Colonic mucosa (tissue), 4 donors: ENCODE data around the gene NRSN2. TPM values are rescaled to one million over a fixed set of nuclear protein-coding genes. Genes with fewer than 3 reads are reported as not detected.

Source experiments
- DNase-seq: peaks from one replicate; pipeline ENCODE4 v3.0.0-alpha.2; 2020
- H3K27ac ChIP-seq: fragments of 200-600 bp; one replicate; pipeline ENCODE4 v1.8.0; 2021
- H3K27me3 ChIP-seq: fragments of 200-600 bp; one replicate; pipeline ENCODE4 v1.8.0; 2021
- H3K36me3 ChIP-seq: fragments of 200-600 bp; one replicate; pipeline ENCODE4 v1.8.0; 2021
- H3K4me1 ChIP-seq: fragments of 200-600 bp; one replicate; pipeline ENCODE4 v1.8.0; 2021; ENCODE audit warnings: mild to moderate bottlenecking
- H3K4me3 ChIP-seq: fragments of 200-600 bp; one replicate; pipeline ENCODE4 v1.8.0; 2021
- H3K9ac ChIP-seq, 2 donors: one replicate each; pipeline ENCODE4 v1.7.0; 2013; ENCODE audit warnings: control low read depth in 2 of 2, low read depth in 2 of 2, low read length in 2 of 2
- H3K9me3 ChIP-seq: fragments of 200-600 bp; one replicate; pipeline ENCODE4 v1.8.0; 2021
- intact Hi-C: fragments of 100-400 bp; cut with DNase I; formaldehyde crosslinking; loops from one replicate; pipeline ENCODE4 v1.14.1; 2022
- total RNA-seq, 2 donors: library from RNA; stranded (reverse); fragmentation: NEBNext Ultra II Directional in 1 of 2; extraction: Animal tissue kit (Norgen Biotek cat#: 25700) in 1 of 2; gene quantifications; one replicate each; pipeline ENCODE4 v1.2.1, GENCODE V29; 2021
- TF ChIP-seq, protein P1 (sequence below): fragments of 200-600 bp; IDR thresholded peaks from one replicate; pipeline ENCODE4 v1.8.0; 2022; ENCODE audit warnings: antibody characterized with exemption, mild to moderate bottlenecking
- donor health status: healthy.
- donor health status: DM: no; HTN: no; CAD: no.
- donor health status: DM: no; HTN: no; CAD: no.

The NRSN2 gene
- total RNA-seq, 2 donors from 2014 or later, result 11.2 to 18.3 TPM

GRCh38 chr20:301886-302848 is 44.7 kb upstream of the NRSN2 start:
- intact Hi-C loops, result no loop called here

DNA sequence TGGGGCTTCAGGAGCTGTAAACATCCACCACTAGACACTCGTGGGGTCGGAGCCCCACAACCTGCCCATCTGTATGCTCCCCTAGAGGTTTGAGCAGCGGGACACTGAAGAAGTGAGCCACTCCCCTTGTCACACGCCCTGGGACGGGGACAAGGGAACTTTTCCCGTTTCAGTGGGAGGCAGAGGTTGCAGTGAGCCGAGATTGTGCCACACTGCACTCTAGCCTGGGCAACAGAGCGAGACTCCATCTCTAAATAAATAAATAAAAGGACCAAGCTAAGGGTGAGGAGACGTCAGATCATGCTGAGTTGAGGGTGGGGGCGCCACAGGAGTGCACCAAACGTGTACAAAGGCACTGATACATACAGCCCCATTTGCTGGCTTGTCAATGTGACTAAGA is 41.2 kb upstream of the NRSN2 start:
- intact Hi-C loops, result no loop called here
- TF ChIP-seq, protein P1, sequence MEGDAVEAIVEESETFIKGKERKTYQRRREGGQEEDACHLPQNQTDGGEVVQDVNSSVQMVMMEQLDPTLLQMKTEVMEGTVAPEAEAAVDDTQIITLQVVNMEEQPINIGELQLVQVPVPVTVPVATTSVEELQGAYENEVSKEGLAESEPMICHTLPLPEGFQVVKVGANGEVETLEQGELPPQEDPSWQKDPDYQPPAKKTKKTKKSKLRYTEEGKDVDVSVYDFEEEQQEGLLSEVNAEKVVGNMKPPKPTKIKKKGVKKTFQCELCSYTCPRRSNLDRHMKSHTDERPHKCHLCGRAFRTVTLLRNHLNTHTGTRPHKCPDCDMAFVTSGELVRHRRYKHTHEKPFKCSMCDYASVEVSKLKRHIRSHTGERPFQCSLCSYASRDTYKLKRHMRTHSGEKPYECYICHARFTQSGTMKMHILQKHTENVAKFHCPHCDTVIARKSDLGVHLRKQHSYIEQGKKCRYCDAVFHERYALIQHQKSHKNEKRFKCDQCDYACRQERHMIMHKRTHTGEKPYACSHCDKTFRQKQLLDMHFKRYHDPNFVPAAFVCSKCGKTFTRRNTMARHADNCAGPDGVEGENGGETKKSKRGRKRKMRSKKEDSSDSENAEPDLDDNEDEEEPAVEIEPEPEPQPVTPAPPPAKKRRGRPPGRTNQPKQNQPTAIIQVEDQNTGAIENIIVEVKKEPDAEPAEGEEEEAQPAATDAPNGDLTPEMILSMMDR, result no peak
- no peak overlapping the region for H3K4me3 ChIP-seq
- H3K36me3 ChIP-seq, result no peaks in the 10 kb centered on the region
- no peaks in the 10 kb centered on the region for H3K27me3 ChIP-seq
- no peak overlapping the region for H3K27ac ChIP-seq
- H3K4me1 ChIP-seq, result no peaks in the 10 kb centered on the region
- no peak overlapping the region for H3K9ac ChIP-seq
- DNase-seq, result no peak
- no peaks in the 10 kb centered on the region for H3K9me3 ChIP-seq

More at GRCh38 chr20:301886-302848, 44.7 kb upstream of the NRSN2 start:
- no peak overlapping the region for H3K4me3 ChIP-seq
- TF ChIP-seq, protein P1, result no peak
- H3K27me3 ChIP-seq, result no peaks in the 10 kb centered on the region
- no peak overlapping the region for H3K27ac ChIP-seq
- DNase-seq, result no peak
- peaks cover 12% of the 10 kb centered on the region for H3K4me1 ChIP-seq
- no peaks in the 10 kb centered on the region for H3K9me3 ChIP-seq
- no peaks in the 10 kb centered on the region for H3K36me3 ChIP-seq
- no peak overlapping the region for H3K9ac ChIP-seq

DNA sequence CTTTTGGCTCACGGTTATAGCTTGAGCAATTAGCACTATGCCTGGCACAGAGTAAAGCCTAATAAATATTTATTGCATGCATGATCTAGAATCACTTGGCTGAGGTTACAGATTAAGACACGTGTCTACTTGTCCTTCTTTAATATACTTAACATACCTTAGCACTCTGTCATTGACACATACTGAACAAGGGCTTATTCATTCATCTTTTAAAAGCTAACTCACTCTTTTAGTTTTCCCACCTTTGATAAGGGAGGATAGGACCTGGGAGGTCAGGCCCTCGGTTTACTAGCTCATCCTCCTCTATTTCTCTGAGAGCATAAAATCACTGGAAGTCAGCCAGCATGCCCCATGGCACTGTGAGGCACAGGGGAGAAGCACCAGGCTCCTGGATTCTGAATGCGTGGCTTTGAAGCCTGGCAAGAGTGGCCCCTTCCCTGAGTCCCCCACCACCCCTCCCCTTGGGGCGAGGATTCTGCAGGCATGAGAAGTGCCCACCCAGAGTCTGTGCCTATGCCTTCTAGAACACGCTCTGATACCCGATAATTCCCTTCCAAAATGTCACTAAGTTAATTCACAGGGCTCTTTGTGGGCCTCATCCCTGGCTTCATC is 38.4 kb upstream of the NRSN2 start:
- TF ChIP-seq, protein P1, result no peak
- intact Hi-C loops, result no loop called here
- Histone ChIP-seq H3K27me3 (no peaks in the 10 kb centered on the region), H3K4me1 (no peaks in the 10 kb centered on the region), H3K9ac (no peak overlapping the region), H3K27ac (no peak overlapping the region), H3K4me3 (no peak overlapping the region), H3K9me3 (no peaks in the 10 kb centered on the region), H3K36me3 (no peaks in the 10 kb centered on the region)
- DNase-seq, result no peak

- no peaks in the 10 kb centered on the region for H3K4me1 ChIP-seq
- no peak overlapping the region for H3K9ac ChIP-seq
- no peak overlapping the region for H3K4me3 ChIP-seq
- H3K9me3 ChIP-seq, result no peaks in the 10 kb centered on the region
- DNase-seq, result no peak
- no peaks in the 10 kb centered on the region for H3K36me3 ChIP-seq
- peak overlapping the region; percentile 50 for H3K27ac ChIP-seq
- TF ChIP-seq, protein P1, result no peak
- intact Hi-C loops, result no loop called here
- H3K27me3 ChIP-seq, result no peaks in the 10 kb centered on the region
These were observed 37.5 kb upstream of the NRSN2 start for GRCh38 chr20:309306-309840.

DNA sequence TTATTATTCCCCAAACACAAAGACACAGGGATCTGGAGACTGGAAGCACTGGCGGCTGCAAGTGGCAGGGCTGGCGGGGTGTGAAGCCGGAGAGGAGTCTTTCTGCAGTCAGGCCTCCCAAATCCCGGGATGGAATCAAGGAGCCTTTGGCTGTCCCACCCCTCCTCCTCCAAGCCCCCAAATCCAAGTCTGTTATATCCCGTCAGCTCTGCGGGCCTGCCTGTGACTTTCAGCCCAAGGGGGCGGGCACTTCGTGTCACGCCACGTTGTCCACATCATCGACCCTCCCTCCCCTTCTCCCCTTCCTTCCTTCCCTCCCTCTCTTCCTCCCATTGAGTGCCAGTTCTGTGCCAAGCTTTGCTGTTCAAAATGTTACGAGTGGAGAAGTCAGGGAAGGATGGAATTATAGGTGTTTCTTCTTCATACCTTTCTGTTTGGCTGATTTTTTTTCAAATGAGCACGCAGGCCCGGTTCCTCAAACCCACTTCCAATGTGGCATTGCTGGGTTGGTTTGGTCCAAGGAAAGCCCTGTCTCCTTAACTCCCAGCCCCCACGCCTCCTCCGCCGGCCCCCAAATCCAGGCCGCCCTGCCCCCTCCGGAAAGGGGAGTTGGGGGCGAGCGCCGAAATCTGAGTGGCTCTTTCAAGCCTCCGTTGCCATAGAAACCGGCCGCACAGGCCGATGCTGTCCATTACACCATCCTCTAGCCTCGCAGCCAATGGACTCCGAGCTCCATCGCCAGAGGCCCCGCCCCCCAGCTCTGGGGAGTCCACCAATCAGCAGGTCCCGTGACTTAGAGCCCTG is 36.9 kb upstream of the NRSN2 start:
- Histone ChIP-seq H3K4me3 (peak overlapping the region; percentile 13), H3K4me1 (no peaks in the 10 kb centered on the region), H3K9me3 (no peaks in the 10 kb centered on the region), H3K27me3 (no peaks in the 10 kb centered on the region), H3K36me3 (no peaks in the 10 kb centered on the region), H3K9ac (no peak overlapping the region), H3K27ac (peak overlapping the region; percentile 50)
- TF ChIP-seq, protein P1, result no peak
- intact Hi-C loops, result no loop called here
- peak; percentile 91 for DNase-seq
